ENCODE measurements around the gene RBSN. TPM values are rescaled to one million over a fixed set of nuclear protein-coding genes. Genes with fewer than 3 reads are reported as not detected.

The RBSN gene
- polyA plus RNA-seq, 5 donors: 25.5 to 33.2 (median 31.0) TPM

Other genes starting within 250 kb of the RBSN start
- gene NR2C2, start 151.6 kb downstream of the RBSN start, polyA plus RNA-seq (ENCODE audit: insufficient read depth in 1 of 5, insufficient read length in 5 of 5, low replicate concordance in 1 of 5): 10 to 100 TPM; 43.0 to 62.0 (median 55.4) TPM
- gene MRPS25, start 33.8 kb downstream of the RBSN start, polyA plus RNA-seq (ENCODE audit: insufficient read depth in 1 of 5, insufficient read length in 5 of 5, low replicate concordance in 1 of 5): 10 to 100 TPM; 59.5 to 84.2 (median 71.2) TPM
- gene CAPN7, start 107.1 kb upstream of the RBSN start, polyA plus RNA-seq (ENCODE audit: insufficient read depth in 1 of 5, insufficient read length in 5 of 5, low replicate concordance in 1 of 5): 10 to 100 TPM; 37.4 to 70.7 (median 52.0) TPM
- gene SH3BP5, start 233.4 kb upstream of the RBSN start, polyA plus RNA-seq (ENCODE audit: insufficient read depth in 1 of 5, insufficient read length in 5 of 5, low replicate concordance in 1 of 5): 10 to 100 TPM; 54.1 to 63.6 (median 59.4) TPM

All from right lung (tissue), 5 donors.